Measurements from ENCODE around the gene IFT52.
"Not testable (repeated sequence)": the region's sequence is repeated elsewhere in the genome, so short reads cannot be mapped to it uniquely, and the experiment has no call there.

IFT52 gene

DNA sequence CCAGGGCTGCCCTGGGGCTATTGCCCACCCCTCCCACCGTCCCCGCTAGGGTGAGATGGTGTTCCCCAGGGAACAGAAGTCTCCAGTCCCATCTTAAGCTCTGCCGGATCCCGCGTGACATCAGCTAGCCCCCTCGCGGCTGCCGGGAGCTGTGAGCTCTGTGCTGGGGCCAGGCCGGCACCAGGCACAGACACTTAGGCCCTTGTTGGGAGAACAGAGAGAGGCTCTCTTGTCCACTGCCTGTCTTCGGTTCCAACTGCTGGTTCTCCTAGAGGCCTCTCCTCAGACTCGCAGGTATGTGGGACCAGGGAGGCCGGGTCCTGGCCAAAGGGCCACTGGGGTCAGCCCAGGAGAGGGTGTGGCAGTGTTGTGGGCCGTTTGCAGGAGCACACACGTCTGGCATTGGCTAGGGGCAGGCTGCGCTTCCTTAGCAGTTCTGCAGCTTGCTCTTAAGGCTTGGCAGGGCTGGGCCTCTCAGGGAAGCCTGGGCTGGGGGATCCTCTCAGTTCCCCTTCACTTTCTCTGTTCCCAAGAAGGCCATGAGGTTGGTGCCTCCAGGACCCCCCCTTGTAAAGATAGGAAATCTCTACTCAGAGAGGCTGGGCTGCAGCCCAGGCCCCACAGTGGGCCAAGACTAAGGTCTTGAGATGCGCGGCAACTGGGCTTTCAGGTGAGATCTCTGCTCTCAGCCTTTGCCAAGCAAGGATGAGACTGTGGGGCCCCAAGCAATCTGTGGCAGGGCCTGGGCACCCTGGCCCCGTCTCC, 25.6 kb upstream of the IFT52 start:
- intact Hi-C loops (cut with DNase I) = loop anchor here (2.0 kb wide), 1 partner anchor 26 kb away; the partner anchor contains the start of gene IFT52
- DNase-seq = peak; percentile 42 to 96 (median 66)

DNA sequence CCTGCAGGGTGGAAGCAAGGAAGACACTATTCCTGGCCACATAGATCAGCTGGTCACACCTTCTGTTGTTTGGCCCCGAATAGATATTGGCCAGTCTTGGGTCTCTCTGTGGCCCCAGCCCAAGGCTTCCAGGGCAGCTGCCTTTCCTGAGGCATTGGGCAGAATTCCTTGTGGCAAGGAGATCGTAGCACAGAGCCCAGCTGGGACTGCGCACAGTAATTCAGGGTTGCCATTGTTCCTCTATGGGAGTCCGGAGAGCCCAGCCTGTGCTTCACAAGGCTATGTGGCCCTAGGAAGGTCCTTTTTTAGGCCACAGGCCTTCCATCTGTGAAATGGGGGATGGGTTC, 25.0 kb upstream of the IFT52 start:
- peak in 3 of 10 donors; percentile 17 to 85 (median 57) for DNase-seq
- intact Hi-C loops (cut with DNase I) = loop anchor here (2.0 kb wide), 1 partner anchor 25 kb away; the partner anchor contains the start of gene IFT52

DNA sequence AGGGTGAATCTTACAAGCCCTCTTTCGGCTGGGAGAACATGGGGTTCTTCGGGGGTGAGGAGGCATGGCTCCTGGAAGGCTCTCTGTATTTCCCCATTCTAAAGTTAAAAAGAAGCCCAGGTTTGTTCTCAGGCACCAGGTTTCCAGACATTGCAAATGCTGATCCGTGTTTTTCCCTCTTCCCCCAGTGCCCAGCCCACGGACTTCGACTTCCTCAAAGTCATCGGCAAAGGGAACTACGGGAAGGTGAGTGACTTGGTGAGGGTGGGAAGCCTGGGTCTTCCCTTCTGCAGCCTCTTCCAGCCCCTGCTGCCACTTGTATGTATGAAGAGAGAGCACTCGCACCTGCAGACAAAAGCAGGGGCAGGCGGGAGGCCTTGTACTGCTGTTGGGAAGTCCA, 23.3 kb upstream of the IFT52 start:
- intact Hi-C loops (cut with DNase I) = no loop called here
- DNase-seq = peak in 2 of 10 donors; percentile 21 to 42

DNA sequence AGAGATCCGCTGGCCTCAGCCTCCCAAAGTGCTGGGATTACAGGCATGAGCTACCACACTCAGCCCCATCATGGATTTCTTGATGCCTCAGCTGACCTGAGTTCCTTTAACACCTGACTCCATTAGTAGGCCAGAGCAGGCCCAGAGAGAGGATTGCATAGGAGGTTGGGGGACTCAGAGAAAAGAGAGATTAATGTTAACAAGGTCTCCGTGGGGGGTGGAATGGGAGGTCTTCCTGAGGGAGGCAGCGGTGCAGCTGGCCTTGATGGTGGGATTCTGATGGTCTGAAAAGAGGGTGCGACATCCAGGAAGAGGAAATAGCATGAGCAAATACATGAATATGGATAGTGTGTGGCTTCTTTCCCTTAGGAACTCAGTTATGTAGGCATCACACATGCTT, 22.0 kb upstream of the IFT52 start:
- intact Hi-C loops (cut with DNase I) = no loop called here
- peak in 2 of 10 donors; percentile 6 to 13 for DNase-seq

DNA sequence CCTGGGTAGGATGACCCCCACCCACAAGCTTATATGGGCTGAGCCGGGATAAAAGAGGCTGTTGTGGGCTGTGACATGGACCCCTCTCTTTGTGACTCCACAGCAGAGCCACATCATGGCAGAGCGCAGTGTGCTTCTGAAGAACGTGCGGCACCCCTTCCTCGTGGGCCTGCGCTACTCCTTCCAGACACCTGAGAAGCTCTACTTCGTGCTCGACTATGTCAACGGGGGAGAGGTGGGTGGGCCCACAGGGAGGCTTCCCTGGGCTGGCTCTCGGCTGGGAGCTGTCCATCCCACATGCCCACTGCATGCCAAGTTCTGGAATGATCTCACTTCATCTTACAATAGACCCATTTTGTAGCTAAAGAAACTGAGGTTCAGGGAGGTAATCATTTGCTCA, 21.5 kb upstream of the IFT52 start:
- intact Hi-C loops (cut with DNase I) = no loop called here
- DNase-seq = peak in 2 of 10 donors; percentile 19 to 35

DNA sequence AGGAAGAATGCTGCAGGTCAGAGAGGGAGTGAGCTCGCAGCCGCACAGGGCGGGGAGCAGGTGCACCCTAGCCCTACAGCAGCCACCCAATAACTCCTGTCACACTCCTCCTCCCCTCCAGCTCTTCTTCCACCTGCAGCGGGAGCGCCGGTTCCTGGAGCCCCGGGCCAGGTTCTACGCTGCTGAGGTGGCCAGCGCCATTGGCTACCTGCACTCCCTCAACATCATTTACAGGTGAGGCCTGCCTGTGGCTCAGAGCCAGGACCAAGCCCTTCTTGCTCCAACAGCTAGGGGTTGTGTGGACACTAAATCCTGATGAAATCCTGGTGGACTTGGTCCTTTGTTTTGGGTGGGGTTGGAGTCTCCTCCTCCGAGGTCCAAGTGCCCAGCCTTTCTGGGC, 20.2 kb upstream of the IFT52 start:
- peak in 2 of 10 donors; percentile 24 to 59 for DNase-seq
- intact Hi-C loops (cut with DNase I) = no loop called here

DNA sequence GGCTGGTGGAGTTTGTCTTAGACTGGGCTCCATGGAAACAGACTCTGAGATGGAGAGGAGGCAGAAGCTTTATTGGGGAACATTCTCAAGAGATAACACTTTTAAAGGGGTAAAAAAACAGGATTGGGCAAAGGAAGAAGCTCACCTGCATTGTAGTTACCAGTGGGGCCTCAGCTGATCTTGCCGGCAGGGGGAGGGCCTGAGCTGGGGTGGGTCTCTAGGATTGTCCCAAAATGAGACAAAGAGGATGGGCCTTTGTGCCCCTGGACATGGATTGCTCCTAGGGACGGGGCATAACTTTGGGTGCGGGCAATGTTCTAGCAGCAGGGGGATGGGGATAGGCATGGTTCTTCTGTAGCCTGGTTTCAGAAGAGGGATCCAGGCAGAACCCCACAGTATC, 19.4 kb upstream of the IFT52 start:
- DNase-seq = peak in 2 of 10 donors; percentile 35 to 53
- intact Hi-C loops (cut with DNase I) = no loop called here

DNA sequence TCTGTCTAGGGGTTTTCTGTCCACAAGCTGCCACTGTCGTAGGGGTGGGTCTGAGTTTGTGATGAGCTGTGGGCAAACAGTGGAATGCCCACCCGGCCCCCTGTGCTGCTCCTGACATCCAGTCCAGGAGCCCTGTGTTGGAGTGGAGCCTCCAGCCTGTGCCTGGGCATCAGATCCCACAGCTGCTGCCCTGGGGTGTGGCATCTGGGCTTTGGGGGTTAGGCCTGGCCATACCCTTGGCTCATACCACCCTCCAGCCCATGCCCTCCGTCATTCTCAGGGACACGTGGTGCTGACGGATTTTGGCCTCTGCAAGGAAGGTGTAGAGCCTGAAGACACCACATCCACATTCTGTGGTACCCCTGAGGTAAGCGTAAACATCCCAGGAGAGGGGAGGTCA, 19.0 kb upstream of the IFT52 start:
- peak in 2 of 10 donors; percentile 50 to 59 for DNase-seq
- intact Hi-C loops (cut with DNase I) = no loop called here

DNA sequence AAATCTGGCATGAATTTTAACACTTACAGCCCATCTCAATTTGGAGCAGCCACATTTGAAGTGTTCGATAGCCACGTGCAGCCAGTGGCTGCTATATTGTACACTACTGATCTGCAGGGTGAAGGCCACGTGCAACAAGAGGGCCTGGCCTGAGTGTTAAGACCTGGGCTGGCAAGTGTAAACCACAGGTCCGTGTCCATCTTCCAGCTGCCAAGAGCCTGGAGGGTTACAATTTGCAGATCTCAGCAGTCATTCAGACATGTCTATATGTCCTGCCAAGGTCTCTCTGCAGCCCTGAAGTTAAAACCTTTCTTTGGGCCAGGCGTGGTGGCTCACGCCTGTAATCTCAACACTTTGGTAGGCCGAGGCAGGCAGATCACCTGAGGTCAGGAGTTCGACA, 17.8 kb upstream of the IFT52 start:
- intact Hi-C loops (cut with DNase I) = no loop called here
- DNase-seq = peak in 2 of 10 donors; percentile 27 to 33

DNA sequence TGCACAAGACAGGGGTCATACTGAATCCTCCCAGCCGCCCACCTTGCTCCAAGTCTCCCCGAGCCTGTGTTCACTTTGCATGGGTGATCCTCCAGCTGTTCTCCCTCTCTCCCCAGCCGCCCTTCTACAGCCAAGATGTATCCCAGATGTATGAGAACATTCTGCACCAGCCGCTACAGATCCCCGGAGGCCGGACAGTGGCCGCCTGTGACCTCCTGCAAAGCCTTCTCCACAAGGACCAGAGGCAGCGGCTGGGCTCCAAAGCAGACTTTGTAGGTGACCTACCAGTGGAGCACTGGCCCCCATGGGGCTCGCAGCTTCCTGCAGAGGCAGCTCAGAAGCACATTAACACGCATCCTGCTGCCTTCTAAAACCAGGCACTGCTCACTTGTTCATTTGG, 14.6 kb upstream of the IFT52 start:
- intact Hi-C loops (cut with DNase I) = no loop called here
- DNase-seq = peak in 1 of 10 donors; percentile 62

DNA sequence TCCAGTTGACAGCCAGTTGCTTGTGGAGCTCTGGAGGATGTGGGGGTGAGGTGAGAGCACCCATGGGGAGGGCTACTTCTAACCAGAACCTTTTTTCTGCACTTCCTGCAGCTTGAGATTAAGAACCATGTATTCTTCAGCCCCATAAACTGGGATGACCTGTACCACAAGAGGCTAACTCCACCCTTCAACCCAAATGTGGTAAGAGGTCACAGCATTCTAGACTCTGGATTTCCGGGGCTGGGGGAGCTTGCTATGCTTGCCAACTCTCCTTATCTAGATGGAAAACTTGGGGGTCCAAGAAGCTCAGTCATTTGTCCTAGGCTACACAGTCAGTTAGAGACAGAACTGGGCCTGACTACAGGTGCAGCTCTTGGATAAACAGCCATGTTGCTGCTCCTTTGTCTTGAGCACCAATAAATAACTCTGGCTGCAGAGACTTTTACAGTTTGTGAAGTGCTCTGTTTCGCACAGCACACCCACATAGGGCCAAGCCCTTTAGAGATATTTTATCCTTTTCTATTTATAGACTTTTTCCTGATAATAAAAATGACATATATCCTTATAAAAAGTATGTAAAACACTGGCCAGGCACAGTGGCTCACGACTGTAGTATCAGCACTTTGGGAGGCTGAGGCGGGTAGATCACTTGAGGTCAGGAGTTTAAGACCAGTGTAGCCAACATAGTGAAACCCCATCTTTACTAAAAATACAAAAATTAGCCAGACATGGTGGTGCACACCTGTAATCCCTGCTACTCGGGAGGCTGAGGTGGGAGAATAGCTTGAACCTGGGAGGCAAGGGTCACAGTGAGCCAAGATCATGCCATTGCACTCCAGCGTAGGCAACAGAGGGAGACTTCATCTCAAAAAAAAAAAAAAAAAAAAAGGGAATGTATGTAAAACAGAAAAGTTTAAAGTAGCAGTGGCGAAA, 10.6 kb upstream of the IFT52 start:
- peak in 1 of 10 donors; percentile 10 for DNase-seq
- intact Hi-C loops (cut with DNase I) = no loop called here

DNA sequence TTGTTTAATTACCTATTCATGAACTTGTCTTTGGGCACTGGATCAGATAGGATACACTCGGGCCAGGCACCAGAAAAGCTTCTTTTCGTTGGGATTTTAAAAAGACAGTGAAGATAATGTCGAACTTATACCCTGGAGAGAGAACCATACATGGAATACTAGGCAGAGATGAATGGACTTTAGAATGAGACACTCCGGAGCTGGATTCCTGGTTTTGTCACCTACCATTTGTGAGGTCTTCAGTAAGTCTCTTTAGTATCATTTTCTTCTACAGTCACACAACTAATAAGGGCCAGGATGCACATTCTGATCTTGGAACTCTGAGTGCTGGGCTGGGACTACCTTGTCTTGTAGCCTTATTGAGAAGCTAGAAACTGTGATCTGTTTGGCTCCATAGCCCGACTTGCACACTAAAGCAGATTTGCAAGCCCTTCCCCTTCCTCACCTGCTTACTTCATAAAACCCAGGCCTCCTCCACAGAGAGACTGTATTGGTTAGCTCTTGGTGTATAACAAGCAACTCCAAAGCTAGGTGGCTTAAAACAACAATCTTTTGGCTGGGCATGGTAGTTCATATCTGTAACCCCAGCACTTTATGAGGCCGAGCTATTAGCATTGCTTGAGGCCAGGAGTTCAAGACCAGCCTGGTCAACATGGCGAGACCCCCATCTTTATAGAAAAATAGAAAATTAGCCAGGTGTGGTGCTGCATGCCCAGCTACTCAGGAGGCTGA, 7.4 kb upstream of the IFT52 start:
- DNase-seq = no peak
- intact Hi-C loops (cut with DNase I) = no loop called here

DNA sequence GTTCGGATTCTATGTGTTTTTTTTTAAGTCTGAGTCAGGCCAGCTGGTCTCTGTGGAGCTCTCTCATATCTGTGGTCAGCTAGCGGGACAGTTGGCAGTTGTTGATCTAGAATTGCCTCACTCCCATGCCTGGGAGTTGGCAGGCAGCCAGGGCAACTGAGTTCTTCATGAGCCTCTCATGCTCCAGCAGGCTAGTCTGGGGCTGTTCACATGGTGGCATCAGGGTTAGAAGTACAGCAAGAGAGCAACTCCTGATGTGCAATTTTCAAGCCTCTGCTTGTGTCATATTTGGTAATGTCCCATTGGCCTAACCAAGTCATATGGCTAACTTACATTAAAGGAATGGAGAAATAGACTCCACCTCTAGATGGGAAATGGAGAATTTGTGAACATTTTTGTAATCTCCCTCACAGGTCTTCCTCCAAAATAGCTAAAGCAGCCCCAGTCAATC, 6.7 kb upstream of the IFT52 start:
- DNase-seq = peak; percentile 48 to 97 (median 76)
- intact Hi-C loops (cut with DNase I) = no loop called here

DNA sequence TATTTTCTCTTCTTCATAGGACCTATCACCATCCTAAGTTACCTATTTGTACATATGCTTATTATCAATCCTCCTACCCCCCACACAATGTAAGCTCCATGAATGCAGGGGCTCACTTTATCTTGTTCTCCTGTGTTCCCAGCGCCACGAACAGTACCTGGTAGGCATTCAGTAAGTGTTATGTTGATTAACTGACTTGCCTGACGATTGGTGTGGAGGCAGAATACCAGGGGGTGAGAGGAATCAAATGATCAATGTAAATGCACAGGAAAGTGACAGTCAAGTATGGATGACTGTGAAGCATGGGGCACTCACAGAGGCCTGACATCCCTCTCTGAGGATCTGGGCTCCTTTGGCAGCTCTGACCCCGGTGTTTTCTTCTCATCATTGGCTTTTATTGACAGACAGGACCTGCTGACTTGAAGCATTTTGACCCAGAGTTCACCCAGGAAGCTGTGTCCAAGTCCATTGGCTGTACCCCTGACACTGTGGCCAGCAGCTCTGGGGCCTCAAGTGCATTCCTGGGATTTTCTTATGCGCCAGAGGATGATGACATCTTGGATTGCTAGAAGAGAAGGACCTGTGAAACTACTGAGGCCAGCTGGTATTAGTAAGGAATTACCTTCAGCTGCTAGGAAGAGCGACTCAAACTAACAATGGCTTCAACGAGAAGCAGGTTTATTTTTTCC, 6.1 kb upstream of the IFT52 start:
- peak in 2 of 10 donors; percentile 6 to 7 for DNase-seq
- intact Hi-C loops (cut with DNase I) = no loop called here

DNA sequence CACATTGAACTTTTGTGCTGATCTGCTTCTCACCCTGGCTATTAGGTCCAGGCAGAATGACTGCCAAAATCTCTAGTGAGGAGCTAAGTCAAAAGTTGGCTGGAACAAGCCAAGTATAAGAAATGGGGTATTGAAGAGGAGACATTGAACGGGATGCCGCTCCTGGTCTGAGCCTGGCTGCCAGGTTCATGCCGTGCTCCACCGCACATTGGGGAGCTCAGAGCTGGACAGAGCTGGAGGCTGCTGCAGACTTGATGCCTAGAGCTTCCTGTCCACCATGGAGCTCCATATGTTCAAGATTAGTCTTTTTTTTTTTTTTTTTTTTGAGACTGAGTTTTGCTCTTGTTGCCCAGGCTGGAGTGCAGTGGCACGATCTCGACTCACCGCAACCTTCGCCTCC, 4.1 kb upstream of the IFT52 start:
- intact Hi-C loops (cut with DNase I) = no loop called here
- DNase-seq = peak in 2 of 10 donors; percentile 35 to 40

DNA sequence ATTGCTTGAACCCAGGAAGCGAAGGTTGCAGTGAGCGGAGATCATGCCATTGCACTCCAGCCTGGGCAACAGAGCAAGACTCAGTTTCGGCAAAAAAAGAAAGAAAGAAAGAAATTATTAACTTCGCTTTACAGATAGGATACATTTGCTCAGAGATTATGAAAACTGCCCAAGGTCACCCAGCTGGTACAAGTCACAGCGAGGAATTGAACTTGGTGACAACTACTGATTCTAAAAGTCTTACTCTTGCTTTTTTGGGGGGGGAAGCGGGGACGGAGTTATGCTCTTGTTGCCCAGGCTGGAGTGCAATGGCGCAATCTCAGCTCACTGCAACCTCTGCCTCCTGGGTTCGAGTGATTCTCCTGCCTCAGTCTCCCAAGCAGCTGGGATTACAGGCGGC, 2.2 kb upstream of the IFT52 start:
- intact Hi-C loops (cut with DNase I) = not testable (repeated sequence)
- DNase-seq = peak in 1 of 10 donors; percentile 19

DNA sequence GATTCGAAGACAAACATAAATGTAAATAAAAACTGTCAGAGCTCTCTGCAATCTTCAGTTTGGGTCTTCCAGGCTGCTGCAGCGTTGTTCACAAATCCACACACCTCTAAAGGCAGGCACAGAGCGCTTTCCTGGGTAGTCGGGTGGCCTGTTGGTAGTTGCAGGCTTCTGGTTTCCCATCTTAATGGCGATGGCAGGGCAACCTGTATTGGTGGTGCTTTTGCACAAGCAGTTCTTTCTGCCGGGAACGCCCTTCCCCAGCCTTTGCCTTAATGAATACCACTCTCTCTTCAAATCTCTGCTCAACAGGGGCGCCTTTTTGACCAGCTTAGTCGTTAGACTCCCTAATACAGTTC, 723 bp upstream of the IFT52 start:
- DNase-seq = peak in 8 of 10 donors; percentile 15 to 87 (median 35)

DNA sequence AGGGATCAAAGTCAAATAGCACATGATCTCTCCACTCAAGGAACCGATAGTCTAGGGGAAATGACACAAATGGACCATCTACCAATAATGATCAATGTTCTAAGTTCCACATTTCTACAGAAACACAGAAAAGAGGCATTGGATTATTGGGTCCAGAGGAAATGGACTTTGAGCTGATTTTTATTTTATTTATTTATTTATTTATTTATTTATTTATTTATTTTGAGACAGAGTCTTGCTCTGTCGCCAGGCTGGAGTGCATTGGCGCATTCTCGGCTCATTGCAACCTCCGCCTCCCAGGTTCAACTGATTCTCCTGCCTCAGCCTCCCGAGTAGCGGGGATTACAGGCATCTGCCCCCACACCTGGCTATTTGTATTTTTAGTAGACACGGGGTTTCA, 11.2 kb downstream of the IFT52 start:
- peak in 1 of 10 donors; percentile 22 for DNase-seq

More for the DNA sequence above, 723 bp upstream of the IFT52 start:
- intact Hi-C loops (cut with DNase I) = loop anchor here (2.0 kb wide), 4 partner anchors 25 to 131 kb away; no protein-coding TSS in a partner anchor

DNA sequence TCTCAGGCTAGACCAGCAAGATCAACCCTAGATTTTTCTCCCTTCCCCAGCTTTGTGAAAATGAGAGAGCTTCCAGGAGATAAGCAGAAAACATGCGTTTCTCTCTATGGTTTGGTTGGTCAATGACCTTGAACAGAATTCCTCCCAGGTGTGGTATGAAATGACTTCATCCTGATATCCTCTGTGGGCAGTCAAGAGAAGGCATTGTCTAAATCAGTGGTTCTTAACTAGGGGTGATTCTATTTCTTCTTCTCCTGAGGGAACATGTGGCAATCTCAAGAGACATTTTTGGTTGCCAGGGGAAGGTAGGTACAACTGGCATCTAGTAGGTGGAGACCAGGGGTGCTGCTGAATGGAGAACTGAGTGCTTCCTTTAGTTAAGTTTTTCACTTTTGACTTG, 12.4 kb downstream of the IFT52 start:
- intact Hi-C loops (cut with DNase I) = no loop called here
- DNase-seq = no peak

More for the DNA sequence above, 11.2 kb downstream of the IFT52 start:
- intact Hi-C loops (cut with DNase I) = not testable (repeated sequence)

DNA sequence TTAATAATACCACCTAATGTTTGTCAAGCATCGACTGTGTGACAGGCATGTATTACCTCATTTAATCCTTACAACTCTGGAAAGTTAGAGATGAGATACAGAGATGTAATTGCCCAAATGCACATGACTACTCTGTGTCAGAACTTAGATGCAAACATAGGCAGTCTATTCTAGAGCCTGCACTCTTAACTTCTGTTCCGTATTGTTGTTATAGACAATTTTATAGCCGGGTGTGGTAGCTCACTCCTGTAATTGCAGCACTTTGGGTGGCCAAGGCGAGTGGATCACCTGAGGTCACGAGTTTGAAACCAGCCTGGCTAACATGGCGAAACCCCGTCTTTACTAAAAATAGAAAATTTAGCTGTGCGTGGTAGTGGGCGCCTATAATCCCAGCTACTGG, 15.0 kb downstream of the IFT52 start:
- no peak for DNase-seq
- intact Hi-C loops (cut with DNase I) = no loop called here
